Thymus (tissue), 11 donors: ENCODE measurements around the gene RIC3. TPM values are rescaled to one million over a fixed set of nuclear protein-coding genes. Genes with fewer than 3 reads are reported as not detected.
A peak's percentile ranks its signal among the peaks of the same experiment; 100 is the strongest.

Experiments used
- DNase-seq, 9 donors: peaks; one replicate each; pipeline ENCODE4 v3.0.0-alpha.2; 2013; ENCODE audit warnings: low spot score in 9 of 9, low read depth in 6 of 9, missing footprints in 1 of 9
- H3K27ac ChIP-seq, 2 donors: one replicate each; pipeline ENCODE4 v1.5.1; 2013; ENCODE audit warnings: control low read depth in 1 of 2, low read depth in 1 of 2, low read length in 1 of 2, mild to moderate bottlenecking in 1 of 2, moderate library complexity in 1 of 2
- H3K27me3 ChIP-seq, 2 donors: one replicate each; pipeline ENCODE4 v1.5.1; 2013; ENCODE audit warnings: low read length in 1 of 2; ENCODE audit not compliant: control insufficient read depth in 2 of 2, insufficient read depth in 1 of 2
- H3K36me3 ChIP-seq, 2 donors: one replicate each; pipeline ENCODE4 v1.5.1; 2013; ENCODE audit warnings: low read length in 1 of 2, mild to moderate bottlenecking in 1 of 2, moderate library complexity in 1 of 2; ENCODE audit not compliant: control insufficient read depth in 2 of 2, insufficient read depth in 2 of 2
- H3K4me1 ChIP-seq, 2 donors: one replicate each; pipeline ENCODE4 v1.5.1; 2013; ENCODE audit warnings: low read length in 2 of 2; ENCODE audit not compliant: control insufficient read depth in 2 of 2, insufficient read depth in 2 of 2
- H3K4me3 ChIP-seq, 2 donors: one replicate each; pipeline ENCODE4 v1.5.1; 2013; ENCODE audit warnings: low read length in 2 of 2, control low read depth in 1 of 2, mild to moderate bottlenecking in 1 of 2
- H3K9me3 ChIP-seq, 2 donors: one replicate each; pipeline ENCODE4 v1.5.1; 2013; ENCODE audit warnings: low read length in 1 of 2, mild to moderate bottlenecking in 1 of 2; ENCODE audit not compliant: control insufficient read depth in 2 of 2, insufficient read depth in 1 of 2
- WGBS: extraction: QIAGEN DNeasy Blood & Tissue Kit; methylation state at CpG from one replicate; pipeline ENCODE4 v1.1.7; 2013; 5-methylcytosine and 5-hydroxymethylcytosine counted together
- polyA plus RNA-seq: library from polyadenylated mRNA; stranded (reverse); fragments of 200-250 nt; gene quantifications from one replicate; pipeline ENCODE4 v1.2.3, GENCODE V29; 2013
- total RNA-seq: library from RNA; stranded (reverse); fragments of 120-200 nt; gene quantifications from one replicate; pipeline ENCODE4 v1.2.4, GENCODE V29; 2013
- donor health status: healthy.

RIC3 gene
- total and polyA plus RNA-seq, 2 donors, result 3.3 to 15.7 TPM

DNA sequence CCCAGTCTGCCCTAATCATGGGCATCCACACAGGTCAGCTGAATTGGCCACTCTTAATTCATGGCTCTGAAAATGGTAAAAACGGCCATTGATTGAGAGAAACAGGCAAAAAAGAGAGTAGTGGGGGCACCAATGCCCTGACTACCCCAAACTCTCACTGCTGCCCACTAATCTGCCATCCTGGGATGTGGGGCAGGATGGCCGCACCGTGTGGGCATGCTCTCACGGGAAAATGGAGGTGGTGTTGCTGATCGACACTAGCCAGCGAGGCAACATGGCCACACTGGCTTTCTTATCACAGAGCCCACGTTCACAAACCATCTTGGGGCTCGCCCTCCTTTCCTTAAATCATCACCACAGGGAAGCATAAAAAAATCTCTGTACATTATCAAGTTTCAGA, 99.1 kb downstream of the RIC3 start:
- H3K27me3 ChIP-seq, result peaks cover 0 to 26% of the 10 kb centered on the region in 2 donors
- 91% methylated on average over 8 of the region's 8 CpGs for WGBS
- H3K9me3 ChIP-seq, result no peaks in the 10 kb centered on the region
- H3K36me3 ChIP-seq, result no peaks in the 10 kb centered on the region
- H3K4me1 ChIP-seq, result peaks cover 0 to 12% of the 10 kb centered on the region in 2 donors
- DNase-seq, result no peak
- no peak overlapping the region for H3K4me3 ChIP-seq
- H3K27ac ChIP-seq, result no peak overlapping the region

DNA sequence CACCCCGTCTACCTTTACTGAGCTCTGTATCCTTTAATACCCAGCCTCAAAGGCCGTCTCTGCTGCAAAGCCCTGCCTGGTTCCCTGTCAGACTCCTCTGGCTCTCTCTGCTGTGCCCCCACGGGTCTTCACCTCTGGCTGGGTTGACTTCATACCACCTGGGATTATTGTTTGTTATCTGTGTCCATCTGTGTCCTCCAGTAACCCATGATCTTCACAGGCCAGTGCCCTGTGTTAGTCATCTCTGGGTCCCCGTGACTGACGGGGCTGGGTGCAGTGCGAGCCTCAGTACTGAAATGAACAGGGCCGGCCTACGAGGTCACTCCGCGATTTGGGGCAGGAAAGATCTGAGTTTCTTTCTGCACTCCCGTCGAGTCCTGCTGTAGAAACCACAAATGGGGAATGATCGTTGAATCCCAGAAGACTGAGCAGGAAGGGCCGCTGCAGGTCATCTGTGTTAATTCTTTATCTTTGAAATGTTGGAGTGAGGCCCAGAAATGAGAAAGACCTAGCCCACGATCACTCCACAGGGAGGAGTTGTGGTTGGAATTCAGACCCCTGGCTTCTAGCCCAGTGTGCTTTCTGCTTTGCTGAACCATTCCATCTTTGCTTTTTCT, 100.1 kb downstream of the RIC3 start:
- H3K4me1 ChIP-seq, result peaks cover 0 to 12% of the 10 kb centered on the region in 2 donors
- no peaks in the 10 kb centered on the region for H3K36me3 ChIP-seq
- peak overlapping the region in 1 of 2 donors; percentile 32 for H3K27ac ChIP-seq
- peak in 1 of 9 donors; percentile 13 for DNase-seq
- H3K9me3 ChIP-seq, result no peaks in the 10 kb centered on the region
- 79% methylated on average over 15 of the region's 15 CpGs for WGBS
- H3K4me3 ChIP-seq, result no peak overlapping the region
- H3K27me3 ChIP-seq, result peaks cover 0 to 25% of the 10 kb centered on the region in 2 donors

DNA sequence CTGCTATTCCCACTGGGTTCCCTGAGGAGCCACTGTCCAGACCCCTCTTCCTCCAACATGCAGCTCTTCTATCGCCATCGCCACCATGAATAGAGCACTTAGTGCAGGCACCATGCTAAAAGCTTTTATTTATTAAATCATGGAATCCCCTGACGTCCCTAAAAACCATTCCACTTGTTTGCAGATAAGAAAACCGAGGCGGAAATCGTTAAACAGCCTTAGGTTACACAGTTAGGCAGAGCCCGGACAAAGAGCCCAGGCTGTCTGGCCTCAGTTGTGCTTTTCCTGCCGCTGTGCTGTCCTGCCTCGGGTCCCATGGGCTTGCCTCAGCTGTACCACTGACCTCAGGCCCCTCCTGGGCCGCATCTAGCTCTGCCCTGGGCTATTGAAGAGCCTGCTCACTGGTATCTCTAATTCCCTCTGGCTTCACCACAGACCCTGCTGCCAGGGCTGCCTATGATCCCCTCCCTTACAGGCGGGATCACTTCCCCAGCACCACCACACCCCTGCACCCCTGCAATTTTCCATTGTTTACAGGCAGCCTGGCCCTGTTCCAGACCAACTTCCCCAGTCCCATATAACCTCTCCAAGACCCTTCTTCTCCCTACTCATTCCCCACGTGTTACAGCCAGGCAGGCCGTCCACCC, 100.8 kb downstream of the RIC3 start:
- Histone ChIP-seq H3K4me3 (no peak overlapping the region), H3K27ac (no peak overlapping the region), H3K36me3 (no peaks in the 10 kb centered on the region), H3K4me1 (peaks cover 0 to 12% of the 10 kb centered on the region in 2 donors), H3K9me3 (no peaks in the 10 kb centered on the region), H3K27me3 (peaks cover 0 to 22% of the 10 kb centered on the region in 2 donors)
- 81% methylated on average over 13 of the region's 13 CpGs for WGBS
- DNase-seq, result no peak

DNA sequence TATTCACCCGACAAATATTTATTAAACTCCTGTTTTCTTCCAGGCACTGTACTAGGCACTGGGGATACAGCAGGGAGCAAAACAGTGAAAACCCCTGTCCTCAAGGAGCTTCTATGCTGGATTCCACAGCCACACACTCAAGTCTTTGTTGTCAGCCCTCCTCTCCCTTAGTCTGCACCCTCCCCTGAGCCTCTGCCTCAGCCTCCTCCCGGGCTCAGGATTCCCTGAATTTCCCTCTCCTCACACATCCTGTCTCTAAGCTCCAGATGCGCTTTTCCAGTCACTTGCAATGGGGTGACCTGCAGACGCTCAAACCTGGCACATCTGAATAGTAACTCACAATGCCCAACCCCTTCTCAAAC, 101.3 kb downstream of the RIC3 start:
- no peak overlapping the region for H3K4me3 ChIP-seq
- 96% methylated on average over 4 of the region's 4 CpGs for WGBS
- H3K36me3 ChIP-seq, result no peaks in the 10 kb centered on the region
- H3K27me3 ChIP-seq, result peaks cover 0 to 22% of the 10 kb centered on the region in 2 donors
- no peaks in the 10 kb centered on the region for H3K9me3 ChIP-seq
- H3K4me1 ChIP-seq, result peaks cover 0 to 12% of the 10 kb centered on the region in 2 donors
- no peak overlapping the region for H3K27ac ChIP-seq
- no peak for DNase-seq

DNA sequence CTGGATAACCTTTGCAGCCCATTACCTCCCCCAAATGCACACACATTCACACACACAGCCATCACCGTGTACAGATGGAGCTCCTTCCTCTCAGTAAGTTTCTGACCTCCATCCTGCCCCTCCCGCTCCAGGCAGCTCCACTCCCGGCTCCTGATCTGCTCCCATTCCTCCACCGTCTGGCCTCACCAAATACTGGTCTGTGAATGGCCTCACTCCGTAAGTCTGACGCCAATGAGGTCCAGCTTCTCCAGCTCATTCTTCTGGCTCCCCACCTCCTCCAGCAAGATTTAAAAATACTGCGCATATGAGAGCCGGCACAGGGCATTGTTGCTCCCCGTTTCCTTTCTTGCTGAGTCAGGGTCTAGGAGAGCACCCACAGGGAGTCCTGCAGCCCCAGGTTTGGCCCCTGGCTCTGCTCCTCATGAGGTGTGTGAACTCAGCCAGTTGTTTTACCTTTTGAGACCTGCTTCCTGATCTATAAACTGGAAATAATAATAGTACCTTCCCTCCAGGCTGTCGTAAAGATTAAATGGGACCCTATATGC, 101.8 kb downstream of the RIC3 start:
- Histone ChIP-seq H3K36me3 (no peaks in the 10 kb centered on the region), H3K27me3 (peaks cover 0 to 18% of the 10 kb centered on the region in 2 donors), H3K4me1 (peaks cover 0 to 12% of the 10 kb centered on the region in 2 donors), H3K27ac (no peak overlapping the region), H3K4me3 (no peak overlapping the region), H3K9me3 (no peaks in the 10 kb centered on the region)
- WGBS, result 74% methylated on average over 10 of the region's 10 CpGs
- no peak for DNase-seq

DNA sequence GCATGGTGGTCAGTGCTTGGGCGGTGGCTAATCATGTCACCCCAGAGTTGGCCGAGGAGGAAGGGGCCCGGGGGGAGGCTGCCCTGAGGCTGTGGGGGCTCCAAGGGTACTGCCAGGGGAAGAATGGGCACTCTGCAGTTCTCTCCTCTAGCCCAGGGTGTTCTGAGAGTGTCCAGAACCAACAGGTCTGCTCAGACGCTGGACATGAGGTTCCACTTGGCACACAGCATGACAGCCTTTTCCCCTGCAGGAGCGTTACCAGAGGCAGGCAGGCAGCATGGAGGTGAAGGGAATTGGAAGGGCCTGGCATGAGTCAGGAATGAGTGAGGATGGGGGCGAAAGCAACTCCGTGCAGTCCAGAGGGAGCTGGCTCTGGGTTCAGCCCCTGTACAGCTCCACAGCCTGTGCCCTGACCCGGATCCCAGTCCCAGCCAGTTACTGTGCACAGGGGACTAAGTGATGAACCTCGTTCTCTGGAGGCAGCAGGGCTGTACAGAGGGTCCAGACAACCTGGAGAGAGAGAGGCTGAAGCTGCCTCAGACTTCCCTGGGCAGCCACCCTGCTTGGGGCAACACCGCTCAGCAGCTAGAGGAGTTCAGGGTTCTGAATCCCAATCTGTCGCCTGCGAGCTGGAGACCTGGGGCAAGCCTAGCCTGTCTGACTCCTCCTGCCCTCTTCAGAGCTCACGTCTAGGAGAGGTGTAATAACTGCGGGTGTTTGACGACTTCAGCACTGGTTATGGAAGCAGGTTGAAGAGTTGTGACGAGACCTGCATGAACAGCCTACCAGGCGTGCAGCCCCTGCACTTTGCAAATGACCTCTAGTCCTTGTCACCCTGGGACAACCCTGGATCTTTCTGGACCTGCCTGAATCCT, 102.6 kb downstream of the RIC3 start:
- no peaks in the 10 kb centered on the region for H3K36me3 ChIP-seq
- H3K9me3 ChIP-seq, result no peaks in the 10 kb centered on the region
- H3K4me1 ChIP-seq, result peaks cover 0 to 9% of the 10 kb centered on the region in 2 donors
- peaks cover 0 to 13% of the 10 kb centered on the region in 2 donors for H3K27me3 ChIP-seq
- DNase-seq, result no peak
- no peak overlapping the region for H3K4me3 ChIP-seq
- H3K27ac ChIP-seq, result no peak overlapping the region
- WGBS, result 86% methylated on average over 17 of the region's 17 CpGs

DNA sequence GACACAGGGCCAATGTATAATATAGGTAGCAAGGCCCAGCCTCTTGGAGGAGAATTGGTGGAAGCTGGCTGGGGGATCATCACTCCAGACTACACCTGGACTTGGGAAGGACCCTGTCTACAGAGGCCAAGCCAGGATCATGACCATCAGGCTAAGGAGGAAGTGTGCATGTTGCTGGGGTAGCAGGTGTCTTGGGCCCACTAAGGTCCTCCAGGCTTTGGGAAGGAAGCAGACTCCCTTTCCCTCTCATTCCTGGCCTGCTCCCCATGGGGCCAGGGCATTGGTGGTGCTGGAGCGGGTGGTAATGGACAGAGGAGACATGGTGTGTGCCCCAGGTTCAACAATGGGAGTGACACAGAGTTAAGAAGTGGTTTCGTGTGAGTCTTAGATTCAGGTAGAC, 103.8 kb downstream of the RIC3 start:
- 95% methylated on average over 2 of the region's 2 CpGs for WGBS
- Histone ChIP-seq H3K9me3 (no peaks in the 10 kb centered on the region), H3K4me1 (peaks cover 0 to 9% of the 10 kb centered on the region in 2 donors), H3K4me3 (no peak overlapping the region), H3K27me3 (peaks cover 0 to 13% of the 10 kb centered on the region in 2 donors), H3K27ac (no peak overlapping the region), H3K36me3 (no peaks in the 10 kb centered on the region)
- no peak for DNase-seq

DNA sequence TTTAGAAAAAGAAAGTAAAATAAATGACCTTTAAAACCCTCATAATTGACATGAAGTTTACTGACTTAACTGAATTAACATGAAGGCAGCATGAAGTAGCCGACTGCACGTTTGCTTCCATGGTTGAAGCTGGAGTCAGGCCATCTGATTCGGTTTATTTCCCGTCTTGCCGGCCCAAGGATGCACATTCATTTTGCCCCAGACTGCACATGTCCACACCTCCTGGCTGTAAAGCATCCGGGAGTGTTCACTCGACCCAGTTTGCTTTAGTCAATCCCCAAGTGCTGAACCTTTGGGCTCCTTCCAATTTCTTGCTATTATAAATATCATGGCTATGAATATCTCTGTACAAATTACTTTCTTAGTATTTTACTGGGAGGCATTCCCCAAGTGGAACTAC, 105.5 kb downstream of the RIC3 start:
- no peak overlapping the region for H3K4me3 ChIP-seq
- 93% methylated on average over 7 of the region's 7 CpGs for WGBS
- no peak overlapping the region for H3K27ac ChIP-seq
- no peaks in the 10 kb centered on the region for H3K4me1 ChIP-seq
- no peaks in the 10 kb centered on the region for H3K36me3 ChIP-seq
- H3K9me3 ChIP-seq, result no peaks in the 10 kb centered on the region
- no peak for DNase-seq
- H3K27me3 ChIP-seq, result peaks cover 0 to 6% of the 10 kb centered on the region in 2 donors
